Activated naive CD4-positive, alpha-beta T cell treated with anti-CD3 and anti-CD28 coated beads, Interleukin-2, amount 10 ng/mL, durations not matched to agents 7 days and 5 days (primary cell): ENCODE measurements around the gene NPIPA1.
"Not testable (repeated sequence)": the region's sequence is repeated elsewhere in the genome, so short reads cannot be mapped to it uniquely, and the experiment has no call there.

Experiments used
- CTCF ChIA-PET: fragments of 350-600 bp; sonication (Branson Sonifier 250); formaldehyde crosslinking; loops from one replicate; lab custom pipeline; 2021; ENCODE audit warnings: antibody characterized with exemption; lab: Charles Lee
- DNase-seq: peaks from one replicate; pipeline ENCODE4 v3.0.0-alpha.2; 2020
- H3K27ac Mint-ChIP-seq: one replicate; pipeline ENCODE4 v1.8.0; 2021; ENCODE audit warnings: mild to moderate bottlenecking, moderate library complexity, mixed read lengths
- H3K27me3 Mint-ChIP-seq: one replicate; pipeline ENCODE4 v1.8.0; 2021; ENCODE audit warnings: mild to moderate bottlenecking, mixed read lengths
- H3K36me3 Mint-ChIP-seq: one replicate; pipeline ENCODE4 v1.8.0; 2021; ENCODE audit warnings: mixed read lengths
- H3K4me1 Mint-ChIP-seq: one replicate; pipeline ENCODE4 v1.8.0; 2021; ENCODE audit warnings: mixed read lengths
- H3K4me3 Mint-ChIP-seq: one replicate; pipeline ENCODE4 v1.8.0; 2021; ENCODE audit warnings: mild to moderate bottlenecking, moderate library complexity, mixed read lengths
- H3K9me3 Mint-ChIP-seq: one replicate; pipeline ENCODE4 v1.8.0; 2021; ENCODE audit warnings: mixed read lengths

NPIPA1 gene

GRCh38 chr16:14922968-14923367 lies 14.3 kb upstream of the NPIPA1 start:
- H3K27me3 Mint-ChIP-seq, H3K4me3 Mint-ChIP-seq, H3K9me3 Mint-ChIP-seq, CTCF ChIA-PET, DNase-seq, H3K36me3 Mint-ChIP-seq, H3K4me1 Mint-ChIP-seq, H3K27ac Mint-ChIP-seq: not testable (repeated sequence)

GRCh38 chr16:14923394-14924088 lies 13.7 kb upstream of the NPIPA1 start:
- H3K27me3 Mint-ChIP-seq, CTCF ChIA-PET, H3K36me3 Mint-ChIP-seq, H3K4me3 Mint-ChIP-seq, H3K27ac Mint-ChIP-seq, H3K9me3 Mint-ChIP-seq, H3K4me1 Mint-ChIP-seq, DNase-seq: not testable (repeated sequence)

- H3K4me1 Mint-ChIP-seq, H3K4me3 Mint-ChIP-seq, H3K27ac Mint-ChIP-seq, H3K27me3 Mint-ChIP-seq, CTCF ChIA-PET, H3K9me3 Mint-ChIP-seq, H3K36me3 Mint-ChIP-seq, DNase-seq: not testable (repeated sequence)
These were observed 12.9 kb upstream of the NPIPA1 start for GRCh38 chr16:14924359-14924758.

- H3K4me1 Mint-ChIP-seq, H3K4me3 Mint-ChIP-seq, H3K36me3 Mint-ChIP-seq, H3K27ac Mint-ChIP-seq, DNase-seq, H3K9me3 Mint-ChIP-seq, CTCF ChIA-PET, H3K27me3 Mint-ChIP-seq: not testable (repeated sequence)
These were observed 12.3 kb upstream of the NPIPA1 start for GRCh38 chr16:14924982-14925381.

- H3K36me3 Mint-ChIP-seq, H3K4me1 Mint-ChIP-seq, CTCF ChIA-PET, H3K4me3 Mint-ChIP-seq, H3K9me3 Mint-ChIP-seq, H3K27me3 Mint-ChIP-seq: not testable (repeated sequence)
- H3K27ac Mint-ChIP-seq: peak overlapping the region; percentile 55
- DNase-seq: peak; percentile 21
These were observed 9.1 kb upstream of the NPIPA1 start for GRCh38 chr16:14928064-14928714.

- H3K9me3 Mint-ChIP-seq, H3K4me3 Mint-ChIP-seq, H3K27me3 Mint-ChIP-seq, DNase-seq, H3K27ac Mint-ChIP-seq, CTCF ChIA-PET, H3K4me1 Mint-ChIP-seq, H3K36me3 Mint-ChIP-seq: not testable (repeated sequence)
These were observed 8.1 kb upstream of the NPIPA1 start for GRCh38 chr16:14929176-14929575.

- H3K4me1 Mint-ChIP-seq, CTCF ChIA-PET, H3K9me3 Mint-ChIP-seq, DNase-seq, H3K27ac Mint-ChIP-seq, H3K4me3 Mint-ChIP-seq, H3K36me3 Mint-ChIP-seq, H3K27me3 Mint-ChIP-seq: not testable (repeated sequence)
These were observed 7.0 kb upstream of the NPIPA1 start for GRCh38 chr16:14930246-14930645.

GRCh38 chr16:14930971-14931370 lies 6.3 kb upstream of the NPIPA1 start:
- H3K4me3 Mint-ChIP-seq, H3K27ac Mint-ChIP-seq, H3K9me3 Mint-ChIP-seq, H3K27me3 Mint-ChIP-seq, H3K36me3 Mint-ChIP-seq, H3K4me1 Mint-ChIP-seq, CTCF ChIA-PET, DNase-seq: not testable (repeated sequence)

- H3K4me3 Mint-ChIP-seq, H3K27ac Mint-ChIP-seq, H3K27me3 Mint-ChIP-seq, CTCF ChIA-PET, H3K36me3 Mint-ChIP-seq, H3K9me3 Mint-ChIP-seq, DNase-seq, H3K4me1 Mint-ChIP-seq: not testable (repeated sequence)
These were observed 4.5 kb upstream of the NPIPA1 start for GRCh38 chr16:14932581-14933375.

GRCh38 chr16:14937994-14938393 lies 751 bp downstream of the NPIPA1 start:
- H3K36me3 Mint-ChIP-seq, H3K4me3 Mint-ChIP-seq, H3K9me3 Mint-ChIP-seq, CTCF ChIA-PET, H3K27ac Mint-ChIP-seq, H3K4me1 Mint-ChIP-seq, H3K27me3 Mint-ChIP-seq, DNase-seq: not testable (repeated sequence)

- H3K4me1 Mint-ChIP-seq, CTCF ChIA-PET, H3K4me3 Mint-ChIP-seq, H3K9me3 Mint-ChIP-seq, H3K27me3 Mint-ChIP-seq, H3K27ac Mint-ChIP-seq, DNase-seq, H3K36me3 Mint-ChIP-seq: not testable (repeated sequence)
These were observed 5.4 kb downstream of the NPIPA1 start for GRCh38 chr16:14942686-14943085.

- Mint-ChIP-seq H3K27me3 (peaks cover 17% of the 10 kb centered on the region), H3K36me3 (no peaks in the 10 kb centered on the region), H3K27ac (no peak overlapping the region), H3K4me1 (no peaks in the 10 kb centered on the region), H3K4me3 (no peak overlapping the region), H3K9me3 (no peaks in the 10 kb centered on the region)
- DNase-seq: no peak
- CTCF ChIA-PET: no interaction called here
These were observed 18.4 kb downstream of the NPIPA1 start for GRCh38 chr16:14955546-14956231.

- no peaks in the 10 kb centered on the region for H3K36me3 Mint-ChIP-seq
- DNase-seq: no peak
- H3K4me3 Mint-ChIP-seq: no peak overlapping the region
- H3K27ac Mint-ChIP-seq: no peak overlapping the region
- no peaks in the 10 kb centered on the region for H3K9me3 Mint-ChIP-seq
- no peaks in the 10 kb centered on the region for H3K4me1 Mint-ChIP-seq
- peaks cover 26% of the 10 kb centered on the region for H3K27me3 Mint-ChIP-seq
- CTCF ChIA-PET: no interaction called here
These were observed 20.5 kb downstream of the NPIPA1 start for GRCh38 chr16:14957576-14958322.

GRCh38 chr16:14958323-14958600 lies 21.0 kb downstream of the NPIPA1 start:
- CTCF ChIA-PET: no interaction called here
- no peak for DNase-seq
- Mint-ChIP-seq H3K4me1 (no peaks in the 10 kb centered on the region), H3K9me3 (no peaks in the 10 kb centered on the region), H3K36me3 (no peaks in the 10 kb centered on the region), H3K27ac (no peak overlapping the region), H3K4me3 (no peak overlapping the region), H3K27me3 (peaks cover 31% of the 10 kb centered on the region)
